Activated CD4-positive, alpha-beta T cell treated with anti-CD3 and anti-CD28 coated beads for 36 hours (primary cell): ENCODE measurements around the gene MKRN3. TPM values are rescaled to one million over a fixed set of nuclear protein-coding genes. Genes with fewer than 3 reads are reported as not detected.

Experiments
- ATAC-seq: fragments of 200-7000 bp; cut with Tn5 transposase; one replicate; pipeline ENCODE4 v1.10.0; 2021; ENCODE audit warnings: mild to moderate bottlenecking, moderate library complexity
- CTCF ChIA-PET: fragments of 350-600 bp; sonication (Branson Sonifier 250); formaldehyde crosslinking; loops from one replicate; lab custom pipeline; 2021; ENCODE audit warnings: antibody characterized with exemption; lab: Charles Lee
- POLR2A ChIA-PET: fragments of 350-600 bp; sonication (Branson Sonifier 250); formaldehyde crosslinking; loops from one replicate; lab custom pipeline; 2021; ENCODE audit warnings: antibody characterized with exemption, inconsistent platforms; lab: Charles Lee
- DNase-seq: peaks from one replicate; pipeline ENCODE4 v3.0.0-alpha.2; 2020
- H3K27ac Mint-ChIP-seq: one replicate; pipeline ENCODE4 v1.8.0; 2021; ENCODE audit warnings: mixed read lengths
- H3K27me3 Mint-ChIP-seq: one replicate; pipeline ENCODE4 v1.8.0; 2021; ENCODE audit warnings: mixed read lengths
- H3K36me3 Mint-ChIP-seq: one replicate; pipeline ENCODE4 v1.8.0; 2021; ENCODE audit warnings: low read depth, mixed read lengths
- H3K4me1 Mint-ChIP-seq: one replicate; pipeline ENCODE4 v1.8.0; 2021; ENCODE audit warnings: mixed read lengths
- H3K4me3 Mint-ChIP-seq: one replicate; pipeline ENCODE4 v1.8.0; 2021; ENCODE audit warnings: mild to moderate bottlenecking, moderate library complexity, mixed read lengths
- H3K9me3 Mint-ChIP-seq: one replicate; pipeline ENCODE4 v1.8.0; 2021; ENCODE audit warnings: low read depth, mixed read lengths
- intact Hi-C, 2 experiments: fragments of 100-400 bp; cut with DNase I in 1 of 2; cut with micrococcal nuclease in 1 of 2; formaldehyde crosslinking; loops; one replicate each; pipeline versions ENCODE4 v1.14.2 to v1.15.1; 2022 to 2024; cut with DNase I, micrococcal nuclease
- total RNA-seq, 2 experiments: library from RNA; stranded (reverse); gene quantifications; one replicate each; pipeline ENCODE4 v1.2.3, GENCODE V29; 2021

Gene MKRN3
- total RNA-seq: 1 to 10 TPM; 1.4 to 2.2 TPM

DNA sequence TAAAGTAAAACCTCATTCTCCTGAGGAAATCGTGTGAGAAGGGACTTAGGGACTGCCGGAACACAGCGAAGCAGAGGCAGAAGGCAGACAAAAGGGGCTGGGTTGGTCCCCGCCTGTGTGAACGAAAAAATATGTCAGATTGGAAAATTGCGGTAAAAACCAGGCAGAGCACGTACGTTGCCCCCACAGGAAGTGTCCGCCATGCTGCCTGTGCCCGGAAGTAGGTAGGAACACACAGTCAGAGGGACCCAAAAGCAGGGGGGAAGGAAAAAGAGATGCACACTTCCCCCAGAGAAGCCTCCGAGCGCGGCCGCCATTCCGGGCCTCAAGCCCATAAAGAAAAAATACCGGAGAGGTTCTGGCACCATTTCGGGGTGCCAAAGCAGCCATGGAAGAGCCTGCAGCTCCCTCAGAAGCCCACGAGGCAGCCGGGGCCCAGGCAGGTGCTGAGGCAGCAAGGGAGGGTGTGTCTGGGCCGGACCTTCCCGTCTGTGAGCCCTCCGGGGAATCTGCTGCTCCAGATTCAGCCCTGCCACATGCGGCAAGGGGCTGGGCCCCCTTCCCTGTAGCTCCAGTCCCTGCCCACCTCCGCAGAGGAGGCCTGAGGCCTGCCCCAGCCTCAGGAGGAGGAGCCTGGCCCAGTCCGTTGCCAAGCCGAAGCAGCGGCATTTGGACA, at the start of gene MKRN3:
MKRN3 (plus strand) TSS at position 280 of the 676 bp plus-strand sequence; CDS start at position 389, 109 bp downstream.
- CTCF ChIA-PET: interaction anchor here (0.7 kb wide), 1 partner anchor 64 kb away, joined by 3 read pairs; no protein-coding TSS in a partner anchor
- intact Hi-C loops: no loop called here
- POLR2A ChIA-PET: no interaction called here
- H3K4me3 Mint-ChIP-seq: peak within 1 kb of the TSS; percentile 68
- H3K4me1 Mint-ChIP-seq: no peaks in the 10 kb centered on the region
- ATAC-seq: peak; percentile 64
- no peaks in the 10 kb centered on the region for H3K9me3 Mint-ChIP-seq
- H3K27ac Mint-ChIP-seq: peak within 1 kb of the TSS; percentile 80
- peak; percentile 53 for DNase-seq
- peaks cover 8% of the 10 kb centered on the region for H3K27me3 Mint-ChIP-seq
- no peaks in the 10 kb centered on the region for H3K36me3 Mint-ChIP-seq

DNA sequence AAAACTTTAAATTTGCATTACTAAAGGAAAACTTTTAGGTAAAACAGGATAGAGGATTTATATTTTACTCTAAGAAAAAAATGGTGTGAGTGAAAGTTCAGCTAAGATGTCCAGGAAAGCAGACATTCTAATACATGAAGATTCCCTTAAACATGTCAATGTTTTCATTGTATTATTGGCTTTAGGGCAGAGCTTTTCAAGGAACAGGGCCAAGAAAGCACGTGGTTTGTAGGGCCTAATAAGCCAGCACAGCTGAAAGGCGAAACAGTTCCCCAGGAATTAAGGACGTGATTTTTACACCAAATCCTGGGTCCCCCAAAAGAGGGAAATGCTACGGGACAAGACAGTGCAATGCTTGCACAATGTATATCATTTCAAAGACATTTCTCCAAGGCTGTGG, 48.6 kb upstream of the MKRN3 start:
- CTCF ChIA-PET: no interaction called here
- H3K9me3 Mint-ChIP-seq: no peaks in the 10 kb centered on the region
- no peak overlapping the region for H3K27ac Mint-ChIP-seq
- H3K36me3 Mint-ChIP-seq: no peaks in the 10 kb centered on the region
- intact Hi-C loops: loop anchor here in 1 of 2 experiments (10.0 kb wide), 1 partner anchor 52 kb away; no protein-coding TSS in a partner anchor
- peaks cover 2% of the 10 kb centered on the region for H3K27me3 Mint-ChIP-seq
- ATAC-seq (no peak), DNase-seq (no peak)
- H3K4me3 Mint-ChIP-seq: no peak overlapping the region
- no peaks in the 10 kb centered on the region for H3K4me1 Mint-ChIP-seq
- POLR2A ChIA-PET: no interaction called here

DNA sequence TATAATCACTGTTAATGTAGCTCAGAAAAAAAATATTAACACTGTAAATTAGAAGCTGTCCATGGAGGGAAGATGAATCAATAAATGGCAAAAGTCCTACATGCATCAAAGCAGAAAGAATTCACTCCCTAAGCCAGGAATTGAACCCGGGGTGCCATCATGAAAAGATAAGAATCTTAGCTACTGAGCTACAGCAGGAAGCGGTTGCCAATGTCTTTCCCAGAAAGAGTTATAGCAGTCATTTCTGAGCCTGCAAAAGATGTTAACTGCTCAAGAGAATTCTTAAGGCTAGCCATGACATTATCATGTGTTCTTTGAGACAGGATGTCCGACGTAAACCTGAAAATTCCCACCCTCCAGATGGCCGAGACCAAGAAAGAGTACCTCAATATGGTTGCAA, 47.4 kb upstream of the MKRN3 start:
- Mint-ChIP-seq H3K4me3 (no peak overlapping the region), H3K27me3 (peaks cover 2% of the 10 kb centered on the region), H3K36me3 (no peaks in the 10 kb centered on the region), H3K4me1 (no peaks in the 10 kb centered on the region), H3K9me3 (no peaks in the 10 kb centered on the region), H3K27ac (no peak overlapping the region)
- CTCF ChIA-PET: no interaction called here
- no peak for DNase-seq
- intact Hi-C loops: loop anchor here in 1 of 2 experiments (10.0 kb wide), 1 partner anchor 53 kb away; no protein-coding TSS in a partner anchor
- no peak for ATAC-seq
- POLR2A ChIA-PET: no interaction called here

DNA sequence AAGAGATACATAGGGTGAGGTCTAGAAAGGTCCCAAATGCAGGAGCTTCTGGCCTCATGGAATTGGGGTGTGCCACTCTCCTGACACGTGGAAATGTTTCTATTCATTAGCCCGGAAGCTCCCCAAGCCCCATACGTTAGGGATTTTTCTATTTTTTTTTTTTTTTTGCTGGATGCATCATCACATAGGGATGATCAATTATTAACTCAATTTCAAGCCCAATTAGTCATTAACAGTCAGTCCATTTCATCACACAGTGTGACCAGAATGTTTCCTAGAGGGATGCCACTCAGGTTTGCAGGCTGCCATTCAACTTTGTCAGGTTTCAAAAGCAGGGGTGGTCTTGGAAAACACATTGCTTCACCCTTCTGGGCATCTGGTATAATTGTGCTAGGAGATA, 40.7 kb upstream of the MKRN3 start:
- H3K27ac Mint-ChIP-seq: no peak overlapping the region
- H3K4me1 Mint-ChIP-seq: no peaks in the 10 kb centered on the region
- POLR2A ChIA-PET: no interaction called here
- intact Hi-C loops: no loop called here
- no peaks in the 10 kb centered on the region for H3K36me3 Mint-ChIP-seq
- CTCF ChIA-PET: no interaction called here
- H3K27me3 Mint-ChIP-seq: no peaks in the 10 kb centered on the region
- no peak overlapping the region for H3K4me3 Mint-ChIP-seq
- H3K9me3 Mint-ChIP-seq: peaks cover 3% of the 10 kb centered on the region
- ATAC-seq: no peak
- no peak for DNase-seq

DNA sequence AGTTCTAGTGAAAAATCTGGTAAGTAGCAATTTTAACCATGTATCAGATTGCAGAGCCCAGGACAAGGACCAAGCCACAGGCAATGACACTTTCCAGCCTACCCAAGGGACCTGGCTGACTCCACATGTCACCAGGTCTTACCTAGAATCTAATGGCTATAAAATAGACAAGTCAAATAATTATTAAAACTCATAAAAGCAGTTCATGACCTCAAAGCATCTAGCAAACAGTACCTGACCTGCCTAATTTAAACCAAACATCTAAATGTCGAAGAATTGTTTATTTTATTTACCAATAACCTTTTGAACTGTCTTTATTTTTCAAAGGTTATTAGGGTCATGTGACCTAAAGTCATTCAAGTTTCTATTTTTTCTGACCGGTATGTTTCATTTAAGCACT, 35.6 kb upstream of the MKRN3 start:
- ATAC-seq (no peak), DNase-seq (no peak)
- Mint-ChIP-seq H3K27me3 (no peaks in the 10 kb centered on the region), H3K4me3 (no peak overlapping the region), H3K4me1 (no peaks in the 10 kb centered on the region), H3K9me3 (peaks cover 3% of the 10 kb centered on the region), H3K36me3 (no peaks in the 10 kb centered on the region), H3K27ac (no peak overlapping the region)
- intact Hi-C loops: no loop called here
- ChIA-PET POLR2A (no interaction called here), CTCF (no interaction called here)

DNA sequence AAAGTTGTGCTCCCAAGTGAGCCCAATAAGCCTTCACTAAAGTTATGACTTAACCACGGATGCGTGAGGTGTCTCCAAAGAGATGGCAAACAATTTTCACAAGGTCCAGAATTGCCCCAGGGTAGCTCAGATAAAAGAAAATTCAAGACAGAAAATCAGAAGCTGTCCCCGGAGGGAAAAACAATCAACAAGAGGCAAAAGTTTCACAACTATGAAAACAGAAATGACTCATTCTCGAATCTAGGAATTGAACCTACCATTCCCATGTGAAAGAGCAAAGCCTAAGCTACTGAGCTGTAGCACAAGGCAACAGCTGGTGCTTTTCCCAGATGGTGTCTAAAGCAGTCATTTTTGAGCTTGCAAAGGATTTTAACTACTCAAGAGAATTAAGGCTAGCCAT, 33.5 kb upstream of the MKRN3 start:
- no peaks in the 10 kb centered on the region for H3K4me1 Mint-ChIP-seq
- no peak overlapping the region for H3K4me3 Mint-ChIP-seq
- ChIA-PET CTCF (no interaction called here), POLR2A (no interaction called here)
- peaks cover 8% of the 10 kb centered on the region for H3K9me3 Mint-ChIP-seq
- H3K27me3 Mint-ChIP-seq: peaks cover 2% of the 10 kb centered on the region
- intact Hi-C loops: no loop called here
- no peak for ATAC-seq
- DNase-seq: no peak
- no peak overlapping the region for H3K27ac Mint-ChIP-seq
- H3K36me3 Mint-ChIP-seq: no peaks in the 10 kb centered on the region

DNA sequence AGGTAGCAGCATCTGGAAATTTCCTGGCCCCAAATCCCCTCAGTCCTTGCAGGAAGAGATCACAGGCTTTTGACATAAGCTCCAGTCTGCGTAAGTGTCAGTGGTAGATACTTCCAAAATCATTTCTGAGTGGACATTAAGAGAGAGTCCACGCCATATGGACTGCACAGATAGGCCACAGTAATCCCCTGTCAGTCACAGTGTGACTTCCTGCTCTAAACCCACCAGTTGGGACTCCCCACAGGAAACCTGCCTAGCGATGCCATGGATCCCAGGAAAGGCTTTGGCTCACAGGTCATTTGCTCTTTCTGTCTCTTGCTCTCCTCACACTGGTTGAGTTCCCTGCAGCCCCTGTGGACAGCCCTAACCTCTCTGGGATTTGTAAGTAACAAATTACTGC, 28.8 kb upstream of the MKRN3 start:
- Mint-ChIP-seq H3K4me1 (no peaks in the 10 kb centered on the region), H3K4me3 (no peak overlapping the region), H3K36me3 (no peaks in the 10 kb centered on the region), H3K27me3 (peaks cover 2% of the 10 kb centered on the region), H3K9me3 (peaks cover 8% of the 10 kb centered on the region), H3K27ac (no peak overlapping the region)
- CTCF ChIA-PET: no interaction called here
- DNase-seq (no peak), ATAC-seq (no peak)
- intact Hi-C loops: no loop called here
- POLR2A ChIA-PET: no interaction called here

DNA sequence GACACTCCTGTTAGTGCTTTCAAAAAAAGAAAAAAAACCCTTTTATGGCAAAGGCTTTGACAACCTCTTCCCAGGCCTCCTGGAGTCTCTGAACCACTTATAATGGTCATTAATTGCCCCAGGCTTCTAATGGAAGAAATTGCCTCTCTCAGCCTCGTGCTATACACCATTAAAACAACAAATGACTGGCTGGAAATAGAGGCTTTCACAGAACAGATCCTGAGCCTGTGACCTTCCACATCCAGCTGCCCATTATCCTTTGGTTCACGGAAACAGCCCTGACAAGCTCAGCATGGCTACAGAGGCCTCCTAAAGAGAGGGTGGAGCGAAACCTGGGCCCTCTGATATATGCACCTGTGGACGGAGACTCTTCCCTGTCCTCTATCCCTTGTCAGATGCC, 26.8 kb upstream of the MKRN3 start:
- intact Hi-C loops: no loop called here
- peaks cover 12% of the 10 kb centered on the region for H3K9me3 Mint-ChIP-seq
- no peak overlapping the region for H3K27ac Mint-ChIP-seq
- no peak overlapping the region for H3K4me3 Mint-ChIP-seq
- CTCF ChIA-PET: no interaction called here
- POLR2A ChIA-PET: no interaction called here
- H3K27me3 Mint-ChIP-seq: peaks cover 2% of the 10 kb centered on the region
- H3K36me3 Mint-ChIP-seq: no peaks in the 10 kb centered on the region
- ATAC-seq: no peak
- no peaks in the 10 kb centered on the region for H3K4me1 Mint-ChIP-seq
- DNase-seq: no peak

DNA sequence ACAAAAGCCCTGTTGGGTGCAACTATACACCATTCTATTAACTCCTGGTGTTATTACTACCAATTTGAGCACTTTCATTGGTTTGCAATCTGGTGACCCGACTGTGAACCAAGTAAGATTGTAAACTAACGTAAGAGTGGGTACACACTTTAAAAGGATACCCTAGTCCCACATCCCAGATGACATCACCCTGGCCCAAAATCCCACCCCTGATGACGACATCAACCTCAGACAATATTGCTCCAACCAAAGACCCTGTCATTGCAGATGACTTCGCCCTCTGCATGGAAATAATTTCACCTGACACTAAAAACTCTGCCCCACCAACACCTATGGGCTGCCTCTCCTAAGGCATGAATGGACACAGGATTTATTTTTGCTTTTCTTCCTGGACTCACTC, 25.6 kb upstream of the MKRN3 start:
- Mint-ChIP-seq H3K27me3 (peaks cover 2% of the 10 kb centered on the region), H3K27ac (no peak overlapping the region), H3K4me3 (no peak overlapping the region), H3K36me3 (no peaks in the 10 kb centered on the region), H3K9me3 (peaks cover 9% of the 10 kb centered on the region), H3K4me1 (no peaks in the 10 kb centered on the region)
- intact Hi-C loops: no loop called here
- DNase-seq: no peak
- CTCF ChIA-PET: no interaction called here
- ATAC-seq: no peak
- POLR2A ChIA-PET: no interaction called here

DNA sequence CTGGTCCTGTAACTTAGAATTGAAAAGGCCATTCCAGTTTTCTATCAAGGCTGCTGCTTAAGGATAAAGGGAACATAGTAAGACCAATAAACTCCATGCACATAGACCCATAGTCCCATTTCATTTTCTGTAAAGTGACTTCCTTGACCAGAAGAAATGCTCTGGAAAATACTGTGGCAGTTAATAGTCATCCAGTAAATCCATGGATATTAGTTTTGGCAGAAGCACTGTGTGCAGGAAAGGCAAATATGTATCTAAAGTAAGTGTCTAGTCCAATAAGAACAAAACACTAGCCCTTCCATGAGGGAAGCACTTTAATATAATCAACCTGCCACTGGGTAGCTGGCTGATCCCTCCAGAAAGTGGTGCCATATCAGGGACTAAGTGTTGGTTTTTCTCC, 19.3 kb upstream of the MKRN3 start:
- ChIA-PET CTCF (no interaction called here), POLR2A (no interaction called here)
- ATAC-seq: no peak
- H3K4me3 Mint-ChIP-seq: no peak overlapping the region
- intact Hi-C loops: no loop called here
- H3K27ac Mint-ChIP-seq: no peak overlapping the region
- DNase-seq: no peak
- H3K36me3 Mint-ChIP-seq: no peaks in the 10 kb centered on the region
- no peaks in the 10 kb centered on the region for H3K4me1 Mint-ChIP-seq
- peaks cover 4% of the 10 kb centered on the region for H3K9me3 Mint-ChIP-seq
- no peaks in the 10 kb centered on the region for H3K27me3 Mint-ChIP-seq

DNA sequence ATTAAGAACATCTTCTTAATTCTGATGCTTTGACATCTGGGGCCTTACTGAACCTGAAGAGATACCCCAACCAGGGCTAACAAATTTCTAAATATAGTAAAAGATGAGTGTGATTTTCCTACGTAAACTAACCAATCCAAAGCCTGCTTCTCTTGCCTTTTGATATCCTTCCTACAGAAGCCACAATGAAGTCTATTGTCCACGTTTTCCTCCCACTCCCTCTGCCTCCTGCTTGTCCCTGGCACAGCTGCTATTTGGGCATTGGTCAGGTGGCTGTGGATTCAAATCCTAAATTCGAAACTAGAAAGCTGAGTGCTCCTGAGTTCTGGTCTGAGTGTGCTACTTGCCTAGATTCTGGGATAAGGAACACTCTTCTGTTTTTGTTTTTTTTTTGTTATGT, 17.4 kb upstream of the MKRN3 start:
- H3K27me3 Mint-ChIP-seq: no peaks in the 10 kb centered on the region
- DNase-seq (no peak), ATAC-seq (no peak)
- intact Hi-C loops: no loop called here
- H3K4me3 Mint-ChIP-seq: no peak overlapping the region
- ChIA-PET CTCF (interaction anchor here (0.7 kb wide), 1 partner anchor 903 kb away, joined by 4 read pairs; no protein-coding TSS in a partner anchor), POLR2A (no interaction called here)
- H3K4me1 Mint-ChIP-seq: no peaks in the 10 kb centered on the region
- no peak overlapping the region for H3K27ac Mint-ChIP-seq
- no peaks in the 10 kb centered on the region for H3K36me3 Mint-ChIP-seq
- peaks cover under 1% of the 10 kb centered on the region for H3K9me3 Mint-ChIP-seq

DNA sequence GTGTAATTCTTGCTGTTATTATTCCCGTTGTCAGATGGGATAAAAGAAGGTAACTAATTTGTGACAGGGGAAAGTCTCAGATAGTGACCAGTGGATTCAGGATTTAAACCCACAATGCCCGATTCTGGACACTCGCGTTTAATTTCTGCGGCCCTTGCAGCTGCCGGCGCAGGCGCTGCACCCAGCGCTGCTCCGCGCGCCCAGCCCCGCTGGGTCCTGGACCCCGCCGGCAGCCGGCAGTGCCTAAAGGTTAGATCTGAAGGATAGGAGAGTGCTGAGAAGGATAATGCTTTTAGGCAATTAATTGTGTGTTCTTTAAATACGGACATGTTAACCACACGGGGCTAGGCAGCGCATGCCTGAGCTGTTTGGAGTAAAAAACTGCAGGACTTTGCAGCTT, 3.6 kb upstream of the MKRN3 start:
- Mint-ChIP-seq H3K36me3 (no peaks in the 10 kb centered on the region), H3K27me3 (peaks cover 8% of the 10 kb centered on the region), H3K4me3 (no peak overlapping the region), H3K27ac (no peak overlapping the region), H3K4me1 (no peaks in the 10 kb centered on the region), H3K9me3 (no peaks in the 10 kb centered on the region)
- ATAC-seq (no peak), DNase-seq (no peak)
- intact Hi-C loops: loop anchor here in 1 of 2 experiments (5.0 kb wide), 1 partner anchor 50 kb away; no protein-coding TSS in a partner anchor
- POLR2A ChIA-PET: no interaction called here
- CTCF ChIA-PET: no interaction called here
